ENCODE results near the gene HLCS. TPM values are rescaled to one million over a fixed set of nuclear protein-coding genes. Genes with fewer than 3 reads are reported as not detected.

HLCS gene
- total RNA-seq, 4 donors from 2014 or later: 3.1 to 19.4 (median 8.9) TPM

DNA sequence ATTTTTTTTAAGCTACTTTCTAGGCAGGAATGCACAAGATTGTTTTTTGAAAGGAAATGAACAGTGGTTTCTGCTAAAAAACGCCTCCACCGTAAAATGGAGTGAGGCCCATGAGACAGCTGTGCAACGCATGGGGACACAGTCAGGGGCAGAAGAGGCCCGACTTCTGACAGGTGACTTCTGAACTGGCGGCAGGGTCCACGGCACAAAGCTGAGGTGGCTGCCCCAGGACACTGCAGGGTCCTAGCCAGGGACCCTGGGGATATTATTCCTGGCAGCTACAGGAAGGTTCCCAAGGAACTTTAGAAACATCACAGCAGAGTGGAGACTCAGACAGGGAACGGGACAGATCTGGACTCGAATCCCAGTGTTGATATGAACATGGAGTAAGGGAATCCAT, 192.5 kb downstream of the HLCS start:
- no peak overlapping the region for H3K4me3 ChIP-seq (ENCODE audit: low read depth, poor library complexity, severe bottlenecking)
- intact Hi-C loops (cut with DNase I; ENCODE audit: low total_unique reads): no loop called here
- 69% methylated on average over 8 of the region's 8 CpGs for WGBS, 2 donors
- TF ChIP-seq POLR2A (IDR thresholded peaks at IDR 0.05) (no peak), CTCF (IDR thresholded peaks at IDR 0.05) (no peak)
- peak in 1 of 2 donors; percentile 64 for DNase-seq (ENCODE audit: low spot score in 2 of 2)

GRCh38 chr21:36773117-36773516, 193.4 kb downstream of the HLCS start:
- WGBS, 2 donors: 26 to 27% methylated on average over 5 of the region's 5 CpGs
- intact Hi-C loops (cut with DNase I; ENCODE audit: low total_unique reads): no loop called here
- TF ChIP-seq CTCF (IDR thresholded peaks at IDR 0.05): no peak
- TF ChIP-seq POLR2A (IDR thresholded peaks at IDR 0.05): no peak
- no peak overlapping the region for H3K4me3 ChIP-seq (ENCODE audit: low read depth, poor library complexity, severe bottlenecking)
- DNase-seq (ENCODE audit: low spot score in 2 of 2): peak in 1 of 2 donors; percentile 86

DNA sequence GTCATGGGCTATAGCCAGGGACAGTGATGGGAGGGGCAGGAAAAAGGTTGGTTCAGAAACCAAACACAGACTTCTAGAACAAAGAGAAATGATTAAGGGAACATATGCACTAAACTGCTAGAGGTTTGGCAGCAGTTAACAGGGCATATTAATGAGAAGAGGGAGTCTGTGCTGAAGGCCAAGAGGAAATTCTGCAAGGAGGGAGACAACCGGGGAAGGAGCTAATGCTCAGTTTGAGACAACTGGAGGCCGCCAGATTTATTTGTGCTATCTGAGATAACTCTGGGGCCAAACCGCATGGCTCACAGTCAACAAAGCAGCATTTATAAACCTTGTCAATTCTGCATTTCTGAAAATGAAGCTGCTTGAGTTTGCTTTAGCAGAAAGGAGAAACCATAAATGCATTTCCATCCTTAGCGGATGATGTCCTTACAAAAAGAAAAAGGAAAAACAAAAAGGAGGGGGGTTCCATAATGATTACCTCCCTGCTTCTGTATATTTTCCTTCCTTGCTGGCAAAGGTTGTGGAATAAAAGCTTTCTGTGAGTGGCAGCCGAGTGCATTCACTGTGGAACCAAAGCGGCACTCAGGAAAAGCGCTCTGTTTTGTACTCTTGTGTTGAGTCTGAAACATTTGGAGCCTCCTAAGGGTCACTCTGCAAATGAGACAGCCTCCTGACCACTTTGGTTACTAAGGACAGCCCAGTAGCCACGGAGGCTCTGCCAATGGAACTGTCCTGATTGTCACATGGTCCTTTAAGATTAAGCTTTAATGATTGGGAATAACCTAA, 197.2 kb downstream of the HLCS start:
- DNase-seq (ENCODE audit: low spot score in 2 of 2): peak in 1 of 2 donors; percentile 31
- TF ChIP-seq POLR2A (IDR thresholded peaks at IDR 0.05) (no peak), CTCF (IDR thresholded peaks at IDR 0.05) (no peak)
- no peak overlapping the region for H3K4me3 ChIP-seq (ENCODE audit: low read depth, poor library complexity, severe bottlenecking)
- 61 to 74% methylated on average over 8 of the region's 8 CpGs for WGBS, 2 donors
- intact Hi-C loops (cut with DNase I; ENCODE audit: low total_unique reads): no loop called here

DNA sequence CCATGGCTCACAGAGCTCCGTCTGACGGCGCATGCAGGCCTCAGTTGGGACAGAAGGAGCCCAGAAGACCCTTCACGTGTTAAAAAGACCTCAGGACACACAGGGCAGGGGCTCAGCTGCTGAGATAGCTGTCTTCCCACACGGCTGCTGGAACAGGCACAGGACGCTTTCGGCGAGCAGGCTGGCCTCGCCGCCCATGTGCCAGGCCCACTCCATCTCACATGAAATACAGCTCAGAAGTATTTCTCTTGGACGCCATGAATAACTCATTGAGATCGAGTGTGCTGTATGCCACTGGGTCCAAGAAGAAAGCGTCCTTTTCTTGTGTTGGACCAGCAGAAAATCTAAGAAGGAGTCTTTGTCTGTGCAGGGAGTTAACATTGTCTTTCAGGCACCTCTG, 198.0 kb downstream of the HLCS start:
- WGBS, 2 donors: 83 to 96% methylated on average over 13 of the region's 13 CpGs
- intact Hi-C loops (cut with DNase I; ENCODE audit: low total_unique reads): no loop called here
- DNase-seq (ENCODE audit: low spot score in 2 of 2): peak in 1 of 2 donors; percentile 59

GRCh38 chr21:36767096-36767495, 199.4 kb downstream of the HLCS start:
- TF ChIP-seq POLR2A (IDR thresholded peaks at IDR 0.05): no peak
- TF ChIP-seq CTCF (IDR thresholded peaks at IDR 0.05): no peak
- intact Hi-C loops (cut with DNase I; ENCODE audit: low total_unique reads): no loop called here
- peak in 1 of 2 donors; percentile 48 for DNase-seq (ENCODE audit: low spot score in 2 of 2)
- WGBS, 2 donors: 93% methylated on average over 11 of the region's 11 CpGs
- no peak overlapping the region for H3K4me3 ChIP-seq (ENCODE audit: low read depth, poor library complexity, severe bottlenecking)

More for the DNA sequence above, 198.0 kb downstream of the HLCS start:
- TF ChIP-seq POLR2A (IDR thresholded peaks at IDR 0.05): no peak
- no peak for TF ChIP-seq CTCF (IDR thresholded peaks at IDR 0.05)
- no peak overlapping the region for H3K4me3 ChIP-seq (ENCODE audit: low read depth, poor library complexity, severe bottlenecking)
